Measurements from ENCODE around the gene IFITM10. TPM values are rescaled to one million over a fixed set of nuclear protein-coding genes. Genes with fewer than 3 reads are reported as not detected.
A peak's percentile ranks its signal among the peaks of the same experiment; 100 is the strongest.

IFITM10 gene
- total and polyA plus RNA-seq, 11 donors = 0.12 to 3.6 (median 0.54) TPM

DNA sequence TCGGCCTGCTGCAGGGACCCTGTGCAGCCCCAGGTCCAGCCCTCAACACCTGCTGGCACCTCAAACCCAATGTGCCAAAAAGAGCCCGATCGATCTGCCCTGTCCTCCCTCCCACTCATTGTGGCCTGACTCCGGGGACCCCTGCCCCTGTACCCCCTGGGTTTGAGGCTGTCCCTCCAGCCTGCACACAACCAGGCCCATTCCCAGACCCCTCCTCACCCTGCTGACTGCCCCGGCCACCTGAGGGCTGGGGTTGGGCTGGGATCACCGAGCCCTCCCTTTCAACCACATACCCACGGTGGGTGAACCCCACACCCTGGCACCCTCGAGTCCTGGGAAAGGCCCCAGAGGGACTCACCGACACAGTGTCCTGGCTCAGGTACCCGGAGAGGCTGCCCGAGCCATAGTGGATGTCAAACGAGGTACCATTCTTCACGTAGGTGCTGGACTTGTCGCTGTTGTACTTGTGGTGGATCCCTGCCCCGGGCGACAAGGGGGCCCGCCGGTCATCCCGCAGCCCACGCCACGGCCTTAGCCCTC, 8.3 kb upstream of the IFITM10 start:
- Histone ChIP-seq H3K4me1 (peaks cover 5 to 94% (median 72%) of the 10 kb centered on the region in 12 donors), H3K36me3 (peaks cover 0 to 69% (median 50%) of the 10 kb centered on the region in 9 donors), H3K27ac (peak overlapping the region in 11 of 12 donors; percentile 37 to 99 (median 97)), H3K9me3 (no peaks in the 10 kb centered on the region), H3K4me3 (peak overlapping the region in 1 of 12 donors; percentile 100), H3K27me3 (no peaks in the 10 kb centered on the region)
- WGBS, 4 donors = 88 to 94% (median 90%) methylated on average over 8 to 21 of the region's 21 CpGs
- TF ChIP-seq CTCF (IDR thresholded peaks at IDR 0.05) (no peak), POLR2A (IDR thresholded peaks at IDR 0.05) (no peak)
- intact Hi-C loops (cut with DNase I) = no loop called here
- DNase-seq (peak in 1 of 5 donors; percentile 36), ATAC-seq (no peak)

GRCh38 chr11:1757861-1758610, 7.6 kb upstream of the IFITM10 start:
- no peaks in the 10 kb centered on the region for H3K27me3 ChIP-seq
- peak overlapping the region in 11 of 12 donors; percentile 23 to 99 (median 95) for H3K27ac ChIP-seq
- DNase-seq (peak in 2 of 5 donors; percentile 37 to 72), ATAC-seq (no peak)
- intact Hi-C loops (cut with DNase I) = no loop called here
- no peaks in the 10 kb centered on the region for H3K9me3 ChIP-seq
- peaks cover 0 to 75% (median 56%) of the 10 kb centered on the region in 9 donors for H3K36me3 ChIP-seq
- H3K4me1 ChIP-seq = peaks cover 6 to 95% (median 70%) of the 10 kb centered on the region in 12 donors
- 67 to 80% (median 75%) methylated on average over 13 to 17 of the region's 17 CpGs for WGBS, 4 donors
- TF ChIP-seq POLR2A (IDR thresholded peaks at IDR 0.05) = no peak
- TF ChIP-seq CTCF (IDR thresholded peaks at IDR 0.05) = no peak
- H3K4me3 ChIP-seq = peak overlapping the region in 1 of 12 donors; percentile 100

GRCh38 chr11:1756791-1757771, 6.7 kb upstream of the IFITM10 start:
- H3K36me3 ChIP-seq = peaks cover 0 to 85% (median 62%) of the 10 kb centered on the region in 9 donors
- peak overlapping the region in 1 of 12 donors; percentile 1 for H3K4me3 ChIP-seq
- intact Hi-C loops (cut with DNase I) = no loop called here
- TF ChIP-seq POLR2A (IDR thresholded peaks at IDR 0.05) = no peak
- no peak for TF ChIP-seq CTCF (IDR thresholded peaks at IDR 0.05)
- H3K9me3 ChIP-seq = no peaks in the 10 kb centered on the region
- WGBS, 4 donors = 88 to 92% (median 89%) methylated on average over 30 to 41 of the region's 41 CpGs
- ATAC-seq = no peak
- peak overlapping the region; percentile 30 to 99 (median 76) for H3K27ac ChIP-seq
- no peaks in the 10 kb centered on the region for H3K27me3 ChIP-seq
- peaks cover 9 to 95% (median 70%) of the 10 kb centered on the region in 12 donors for H3K4me1 ChIP-seq
- DNase-seq = peak in 2 of 5 donors; percentile 21 to 57

Data from heart left ventricle (tissue), 16 donors.